ENCODE measurements around the gene FLNB.

GRCh38 chr3:57971975-57972374 is 36.2 kb upstream of the FLNB start:
- no peak for TF ChIP-seq EP300 (IDR thresholded peaks at IDR 0.05)
- no peak for TF ChIP-seq POLR2AphosphoS5 (IDR thresholded peaks at IDR 0.05)
- no peak for TF ChIP-seq CTCF (IDR thresholded peaks at IDR 0.05)
